Measurements from ENCODE around the gene C5AR2.

Gene C5AR2

GRCh38 chr19:47390533-47391488 is 58.8 kb downstream of the C5AR2 start:
- no peak for DNase-seq

GRCh38 chr19:47391510-47392223 is 59.7 kb downstream of the C5AR2 start:
- peak; percentile 53 for DNase-seq

All from GF-D8 (cell line).